Hepatocyte (in vitro differentiated cells): ENCODE results near the gene MUC6. TPM values are rescaled to one million over a fixed set of nuclear protein-coding genes. Genes with fewer than 3 reads are reported as not detected.

ENCODE experiments used
- DNase-seq: peaks from one replicate; pipeline ENCODE4 v3.0.0-alpha.2; 2016; ENCODE audit warnings: low spot score
- H2AFZ ChIP-seq: fragments of 200-600 bp; sonication (generic); 2 replicates; pipeline ENCODE4 v1.6.0; 2016; ENCODE audit warnings: antibody characterized with exemption, mild to moderate bottlenecking
- H3K27ac ChIP-seq: fragments of 200-600 bp; sonication (generic); 2 replicates; pipeline ENCODE4 v1.5.1; 2016; ENCODE audit warnings: mild to moderate bottlenecking
- H3K27me3 ChIP-seq: fragments of 200-600 bp; sonication (generic); 2 replicates; pipeline ENCODE4 v1.6.1; 2016
- H3K36me3 ChIP-seq: fragments of 200-600 bp; sonication (generic); replicated peaks from 2 replicates; pipeline ENCODE4 v1.5.1; 2016; ENCODE audit warnings: low read depth; ENCODE audit not compliant: insufficient read depth
- H3K4me1 ChIP-seq: fragments of 200-600 bp; sonication (generic); 2 replicates; pipeline ENCODE4 v1.5.1; 2016; ENCODE audit warnings: mild to moderate bottlenecking, moderate library complexity; ENCODE audit not compliant: insufficient read depth
- H3K4me2 ChIP-seq: fragments of 200-600 bp; sonication (generic); 2 replicates; pipeline ENCODE4 v1.6.0; 2016
- H3K4me3 ChIP-seq: fragments of 200-600 bp; sonication (generic); 2 replicates; pipeline ENCODE4 v1.5.1; 2016; ENCODE audit warnings: mild to moderate bottlenecking
- H3K79me2 ChIP-seq: fragments of 200-600 bp; sonication (generic); 2 replicates; pipeline ENCODE4 v1.6.0; 2017; ENCODE audit warnings: mild to moderate bottlenecking
- H3K9me2 ChIP-seq: fragments of 200-600 bp; sonication (generic); replicated peaks from 2 replicates; pipeline ENCODE4 v1.6.0; 2017; ENCODE audit warnings: mild to moderate bottlenecking; ENCODE audit not compliant: insufficient read depth
- H3K9me3 ChIP-seq: fragments of 200-600 bp; sonication (generic); 2 replicates; pipeline ENCODE4 v1.5.1; 2016; ENCODE audit warnings: low read depth, mild to moderate bottlenecking
- H4K20me1 ChIP-seq: fragments of 200-600 bp; sonication (generic); 2 replicates; pipeline ENCODE4 v1.6.0; 2016; ENCODE audit warnings: mild to moderate bottlenecking; ENCODE audit not compliant: insufficient read depth, poor library complexity, severe bottlenecking
- CTCF ChIP-seq: fragments of 200-600 bp; sonication (generic); IDR thresholded peaks from 2 replicates; pipeline ENCODE4 v1.5.1; 2016; ENCODE audit warnings: antibody characterized with exemption, mild to moderate bottlenecking; ENCODE audit not compliant: poor library complexity
- EZH2 ChIP-seq: fragments of 200-600 bp; sonication (generic); IDR thresholded peaks from 2 replicates; pipeline ENCODE4 v1.6.1; 2016; ENCODE audit warnings: antibody characterized with exemption, mild to moderate bottlenecking, borderline replicate concordance
- EZH2phosphoT487 ChIP-seq: fragments of 200-600 bp; sonication (generic); IDR thresholded peaks from one replicate; pipeline ENCODE4 v1.6.1; 2018; ENCODE audit warnings: antibody characterized with exemption, mild to moderate bottlenecking, low read depth, moderate library complexity; ENCODE audit not compliant: unreplicated experiment, severe bottlenecking
- WGBS: methylation state at CpG from one replicate; pipeline ENCODE4 v1.1.6; 2016; ENCODE audit warnings: low lambda C conversion rate; ENCODE audit errors: missing lambda C conversion rate; 5-methylcytosine and 5-hydroxymethylcytosine counted together
- polyA plus RNA-seq: library from polyadenylated mRNA; unstranded; fragments of >200 nt; fragmentation: Nextera tagmentation; extraction: Ambion mirVana; gene quantifications from 2 replicates; pipeline ENCODE4 v1.2.1, GENCODE V29; 2016
- total RNA-seq: library from RNA; depleted of rRNA; stranded (reverse); fragments of >200 nt; gene quantifications from 2 replicates; pipeline ENCODE4 v1.2.3, GENCODE V29; 2014

MUC6 gene
- total and polyA plus RNA-seq, 2 experiments from 2014 or later, result not detected

DNA sequence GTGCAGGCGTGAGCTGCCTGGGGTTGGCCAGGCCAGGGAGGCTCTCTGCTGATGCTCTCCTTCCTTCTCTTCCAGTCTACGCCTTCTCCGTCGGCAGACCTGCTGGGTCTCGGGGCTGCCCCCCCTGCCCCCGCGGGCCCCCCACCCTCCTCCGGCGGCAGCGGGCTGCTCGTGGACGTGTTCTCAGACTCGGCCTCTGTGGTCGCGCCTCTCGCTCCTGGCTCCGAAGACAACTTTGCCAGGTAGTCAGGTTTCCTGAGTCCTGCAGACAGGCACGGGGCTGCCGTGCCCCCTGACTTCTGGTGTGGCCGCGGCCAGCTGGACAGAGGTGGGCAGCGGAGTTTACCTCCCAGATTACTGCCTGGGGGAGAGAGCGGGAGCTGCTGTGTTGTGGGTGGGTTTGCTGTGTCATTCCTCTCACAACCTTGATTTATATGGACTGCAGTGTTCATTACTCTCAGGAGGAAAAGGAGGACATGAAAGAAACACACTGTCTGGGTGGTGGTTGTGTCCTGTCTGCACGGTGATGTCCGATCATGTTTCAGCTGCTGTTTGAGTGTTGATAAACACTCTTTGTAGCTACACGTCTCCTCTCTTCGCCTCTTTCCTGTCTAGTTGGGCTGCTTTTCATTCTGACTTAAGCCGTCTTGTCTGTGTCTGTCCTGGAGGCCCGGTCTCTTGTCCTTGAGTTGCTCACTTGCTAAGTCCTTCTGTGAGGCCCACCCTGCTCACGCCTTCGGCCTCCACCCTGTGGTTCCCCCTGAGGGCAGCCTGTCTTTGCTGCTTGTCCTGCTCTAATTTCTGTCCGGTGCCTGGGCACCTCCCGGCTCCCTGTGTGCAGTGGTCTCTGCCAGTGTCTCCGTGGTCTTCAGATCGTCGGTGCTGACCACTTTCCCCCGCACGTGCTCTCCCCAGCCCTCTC, 35.9 kb downstream of the MUC6 start:
- H4K20me1 ChIP-seq, result peaks cover 20% of the 10 kb centered on the region
- no peak overlapping the region for H2AFZ ChIP-seq
- H3K27ac ChIP-seq, result no peak overlapping the region
- H3K27me3 ChIP-seq, result no peaks in the 10 kb centered on the region
- H3K9me2 ChIP-seq, result no peaks in the 10 kb centered on the region
- TF ChIP-seq EZH2 (no peak), EZH2phosphoT487 (no peak), CTCF (no peak)
- no peaks in the 10 kb centered on the region for H3K9me3 ChIP-seq
- peaks cover 2% of the 10 kb centered on the region for H3K79me2 ChIP-seq
- no peaks in the 10 kb centered on the region for H3K36me3 ChIP-seq
- H3K4me1 ChIP-seq, result no peaks in the 10 kb centered on the region
- no peak for DNase-seq
- 93% methylated on average over 29 of the region's 38 CpGs for WGBS
- no peak overlapping the region for H3K4me2 ChIP-seq
- no peak overlapping the region for H3K4me3 ChIP-seq

- no peaks in the 10 kb centered on the region for H3K36me3 ChIP-seq
- H3K27ac ChIP-seq, result no peak overlapping the region
- H3K79me2 ChIP-seq, result peaks cover 2% of the 10 kb centered on the region
- H3K4me3 ChIP-seq, result no peak overlapping the region
- H3K27me3 ChIP-seq, result no peaks in the 10 kb centered on the region
- peaks cover 20% of the 10 kb centered on the region for H4K20me1 ChIP-seq
- H3K9me2 ChIP-seq, result no peaks in the 10 kb centered on the region
- no peaks in the 10 kb centered on the region for H3K4me1 ChIP-seq
- DNase-seq, result no peak
- no peak for TF ChIP-seq EZH2phosphoT487
- no peak for TF ChIP-seq CTCF
- TF ChIP-seq EZH2, result no peak
- H3K4me2 ChIP-seq, result no peak overlapping the region
- WGBS, result 94% methylated on average over 10 of the region's 10 CpGs
- no peaks in the 10 kb centered on the region for H3K9me3 ChIP-seq
- H2AFZ ChIP-seq, result no peak overlapping the region
Measured at GRCh38 chr11:999009-999408, 37.5 kb downstream of the MUC6 start.

GRCh38 chr11:997907-998306, 38.6 kb downstream of the MUC6 start:
- TF ChIP-seq EZH2phosphoT487, result no peak
- no peak for TF ChIP-seq CTCF
- no peak for TF ChIP-seq EZH2
- no peak overlapping the region for H3K27ac ChIP-seq
- H3K79me2 ChIP-seq, result peaks cover 2% of the 10 kb centered on the region
- WGBS, result 97% methylated on average over 12 of the region's 14 CpGs
- H3K9me2 ChIP-seq, result no peaks in the 10 kb centered on the region
- no peak for DNase-seq
- H4K20me1 ChIP-seq, result peaks cover 15% of the 10 kb centered on the region
- no peaks in the 10 kb centered on the region for H3K36me3 ChIP-seq
- no peaks in the 10 kb centered on the region for H3K9me3 ChIP-seq
- no peaks in the 10 kb centered on the region for H3K4me1 ChIP-seq
- H3K4me2 ChIP-seq, result no peak overlapping the region
- no peaks in the 10 kb centered on the region for H3K27me3 ChIP-seq
- no peak overlapping the region for H2AFZ ChIP-seq
- no peak overlapping the region for H3K4me3 ChIP-seq
